Activated naive CD8-positive, alpha-beta T cell treated with anti-CD3 and anti-CD28 coated beads for 36 hours (primary cell): ENCODE results near the gene TMEM109. TPM values are rescaled to one million over a fixed set of nuclear protein-coding genes. Genes with fewer than 3 reads are reported as not detected.

Experiments used
- DNase-seq: peaks from one replicate; pipeline ENCODE4 v3.0.0; 2021
- H3K27ac Mint-ChIP-seq: one replicate; pipeline ENCODE4 v1.8.0; 2022; ENCODE audit warnings: mild to moderate bottlenecking, moderate library complexity, mixed read lengths
- H3K27me3 Mint-ChIP-seq: one replicate; pipeline ENCODE4 v1.8.0; 2022; ENCODE audit warnings: mild to moderate bottlenecking, mixed read lengths
- H3K36me3 Mint-ChIP-seq: one replicate; pipeline ENCODE4 v1.8.0; 2021; ENCODE audit warnings: mild to moderate bottlenecking, mixed read lengths
- H3K4me1 Mint-ChIP-seq: one replicate; pipeline ENCODE4 v1.8.0; 2021; ENCODE audit warnings: mixed read lengths
- H3K4me3 Mint-ChIP-seq: one replicate; pipeline ENCODE4 v1.8.0; 2022; ENCODE audit warnings: mild to moderate bottlenecking, moderate library complexity, mixed read lengths
- H3K9me3 Mint-ChIP-seq: one replicate; pipeline ENCODE4 v1.8.0; 2022; ENCODE audit warnings: mixed read lengths
- total RNA-seq, 2 experiments: library from RNA; stranded (reverse); gene quantifications; one replicate each; pipeline ENCODE4 v1.2.3, GENCODE V29; 2021

Gene TMEM109
- total RNA-seq, 2 experiments from 2014 or later: 109 to 113 TPM

GRCh38 chr11:60948250-60948649 lies 34.3 kb downstream of the TMEM109 start:
- Mint-ChIP-seq H3K36me3 (no peaks in the 10 kb centered on the region), H3K27ac (no peak overlapping the region), H3K9me3 (no peaks in the 10 kb centered on the region), H3K4me3 (no peak overlapping the region), H3K4me1 (peaks cover 25% of the 10 kb centered on the region), H3K27me3 (no peaks in the 10 kb centered on the region)
- DNase-seq: no peak

- H3K27me3 Mint-ChIP-seq: no peaks in the 10 kb centered on the region
- peaks cover 25% of the 10 kb centered on the region for H3K4me1 Mint-ChIP-seq
- H3K4me3 Mint-ChIP-seq: peak overlapping the region; percentile 57
- DNase-seq: no peak
- H3K27ac Mint-ChIP-seq: no peak overlapping the region
- H3K36me3 Mint-ChIP-seq: no peaks in the 10 kb centered on the region
- H3K9me3 Mint-ChIP-seq: no peaks in the 10 kb centered on the region
These were observed 36.1 kb downstream of the TMEM109 start for GRCh38 chr11:60950024-60950423.

GRCh38 chr11:60950933-60951605 lies 37.1 kb downstream of the TMEM109 start:
- H3K4me3 Mint-ChIP-seq: peak overlapping the region; percentile 83
- no peaks in the 10 kb centered on the region for H3K36me3 Mint-ChIP-seq
- H3K4me1 Mint-ChIP-seq: peaks cover 23% of the 10 kb centered on the region
- H3K27ac Mint-ChIP-seq: no peak overlapping the region
- peak; percentile 59 for DNase-seq
- H3K9me3 Mint-ChIP-seq: no peaks in the 10 kb centered on the region
- H3K27me3 Mint-ChIP-seq: no peaks in the 10 kb centered on the region

DNA sequence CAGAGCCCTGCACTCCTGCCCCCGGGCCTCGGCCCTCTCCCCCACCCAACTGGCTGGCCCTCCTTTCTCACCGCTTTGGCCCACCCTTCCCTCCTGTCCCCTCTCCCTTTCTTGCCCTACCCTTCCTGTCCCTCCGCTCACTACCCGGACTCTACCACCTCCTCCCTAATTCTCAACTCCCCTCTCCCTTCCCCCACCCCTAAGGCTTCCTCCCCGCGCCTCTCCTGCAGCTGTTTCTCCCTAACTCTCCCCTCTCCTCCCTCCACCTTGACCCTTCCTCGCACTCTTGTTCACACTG lies 37.6 kb downstream of the TMEM109 start:
- peak overlapping the region; percentile 85 for H3K27ac Mint-ChIP-seq
- no peaks in the 10 kb centered on the region for H3K36me3 Mint-ChIP-seq
- DNase-seq: no peak
- peak overlapping the region; percentile 83 for H3K4me3 Mint-ChIP-seq
- H3K27me3 Mint-ChIP-seq: no peaks in the 10 kb centered on the region
- H3K9me3 Mint-ChIP-seq: no peaks in the 10 kb centered on the region
- peaks cover 23% of the 10 kb centered on the region for H3K4me1 Mint-ChIP-seq

DNA sequence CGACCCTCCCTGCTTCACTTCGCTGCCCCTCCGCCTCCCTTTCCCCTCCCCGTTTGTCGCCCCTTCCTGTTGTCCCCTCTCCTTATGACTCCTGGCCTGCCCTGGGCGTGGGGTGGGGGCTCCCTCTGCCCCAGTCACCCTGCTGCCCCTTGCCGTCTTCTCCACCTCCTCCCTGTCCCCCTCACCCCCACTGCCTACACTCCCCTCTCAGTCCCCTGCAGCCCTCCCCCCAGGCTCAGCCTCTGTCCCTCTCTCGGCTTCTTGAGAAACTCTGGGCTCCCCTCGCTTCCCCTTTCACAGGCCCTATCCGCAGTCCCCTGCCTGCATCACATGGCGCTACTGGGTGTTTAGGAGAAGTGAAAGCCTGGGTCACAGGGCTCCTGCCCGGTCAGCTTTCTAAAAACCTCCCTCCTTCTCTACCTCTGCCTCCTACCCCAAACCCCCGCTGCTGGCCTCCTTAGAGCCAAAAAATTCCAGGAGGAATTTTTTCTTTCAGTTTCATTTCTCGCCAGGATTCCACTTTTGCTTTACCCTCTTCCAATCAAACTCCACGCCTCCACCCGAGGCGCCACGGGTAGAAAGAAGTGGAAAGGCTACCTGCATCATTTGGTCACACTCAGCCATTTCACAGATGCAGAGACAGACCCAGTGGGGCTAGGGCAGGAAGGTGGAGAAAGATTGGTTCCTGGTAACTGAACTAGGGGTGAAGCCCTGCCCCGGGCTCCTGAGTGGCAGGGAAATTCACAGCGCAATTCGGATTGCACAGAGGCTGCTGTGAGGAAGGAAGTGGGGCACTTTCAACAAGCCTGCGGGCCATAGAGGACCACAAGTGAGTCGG lies 38.2 kb downstream of the TMEM109 start, which contains the start of gene SLC15A3:
Gene SLC15A3, minus strand, starts transcription at position 273 of the 838 bp plus-strand sequence. CDS start 625 bp downstream, outside the sequence.
- H3K27ac Mint-ChIP-seq: peak within 1 kb of the TSS; percentile 85
- H3K4me1 Mint-ChIP-seq: peaks cover 23% of the 10 kb centered on the region
- H3K27me3 Mint-ChIP-seq: no peaks in the 10 kb centered on the region
- peak within 1 kb of the TSS; percentile 83 for H3K4me3 Mint-ChIP-seq
- H3K36me3 Mint-ChIP-seq: no peaks in the 10 kb centered on the region
- peak; percentile 38 for DNase-seq
- H3K9me3 Mint-ChIP-seq: no peaks in the 10 kb centered on the region

- Mint-ChIP-seq H3K9me3 (no peaks in the 10 kb centered on the region), H3K36me3 (no peaks in the 10 kb centered on the region), H3K4me1 (peaks cover 23% of the 10 kb centered on the region), H3K27ac (no peak overlapping the region), H3K27me3 (no peaks in the 10 kb centered on the region), H3K4me3 (peak overlapping the region; percentile 83)
- no peak for DNase-seq
These were observed 38.8 kb downstream of the TMEM109 start for GRCh38 chr11:60952742-60953170.

DNA sequence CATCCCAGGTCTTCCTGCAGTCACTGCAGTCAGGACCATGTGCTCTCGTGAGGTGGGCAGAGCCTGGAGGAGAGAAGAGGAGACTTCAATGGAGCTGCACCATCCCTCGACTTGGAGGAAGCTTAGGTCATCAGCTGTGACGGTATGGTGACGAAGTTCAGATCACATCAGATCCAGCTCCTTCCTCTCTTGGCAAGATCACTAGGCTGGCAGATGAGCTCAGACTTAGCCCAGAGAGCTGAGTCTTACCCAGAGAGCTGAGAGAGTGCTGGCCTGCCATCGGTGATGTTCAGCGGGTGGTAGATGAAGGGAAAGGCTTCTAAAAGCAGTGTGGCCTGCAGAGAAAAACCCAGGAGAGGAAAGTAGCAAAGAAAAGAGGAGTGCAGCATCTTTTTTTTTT lies 39.8 kb downstream of the TMEM109 start:
- no peak overlapping the region for H3K27ac Mint-ChIP-seq

GRCh38 chr11:60954421-60954820 lies 40.5 kb downstream of the TMEM109 start:
- Mint-ChIP-seq H3K27me3 (no peaks in the 10 kb centered on the region), H3K4me1 (peaks cover 18% of the 10 kb centered on the region), H3K27ac (no peak overlapping the region), H3K36me3 (no peaks in the 10 kb centered on the region), H3K4me3 (no peak overlapping the region), H3K9me3 (no peaks in the 10 kb centered on the region)
- no peak for DNase-seq

More for the DNA sequence above, 39.8 kb downstream of the TMEM109 start:
- H3K27me3 Mint-ChIP-seq: no peaks in the 10 kb centered on the region
- no peaks in the 10 kb centered on the region for H3K9me3 Mint-ChIP-seq
- no peaks in the 10 kb centered on the region for H3K36me3 Mint-ChIP-seq
- H3K4me3 Mint-ChIP-seq: no peak overlapping the region
- no peak for DNase-seq
- H3K4me1 Mint-ChIP-seq: peaks cover 19% of the 10 kb centered on the region

- no peak overlapping the region for H3K27ac Mint-ChIP-seq
- H3K4me3 Mint-ChIP-seq: no peak overlapping the region
- H3K36me3 Mint-ChIP-seq: no peaks in the 10 kb centered on the region
- H3K4me1 Mint-ChIP-seq: peaks cover 14% of the 10 kb centered on the region
- no peaks in the 10 kb centered on the region for H3K27me3 Mint-ChIP-seq
- no peaks in the 10 kb centered on the region for H3K9me3 Mint-ChIP-seq
- DNase-seq: no peak
These were observed 41.6 kb downstream of the TMEM109 start for GRCh38 chr11:60955571-60955970.

GRCh38 chr11:60957188-60957587 lies 43.2 kb downstream of the TMEM109 start:
- H3K4me1 Mint-ChIP-seq: peaks cover 7% of the 10 kb centered on the region
- H3K27ac Mint-ChIP-seq: no peak overlapping the region
- peaks cover 6% of the 10 kb centered on the region for H3K27me3 Mint-ChIP-seq
- no peak for DNase-seq
- no peaks in the 10 kb centered on the region for H3K9me3 Mint-ChIP-seq
- H3K4me3 Mint-ChIP-seq: no peak overlapping the region
- no peaks in the 10 kb centered on the region for H3K36me3 Mint-ChIP-seq

- no peaks in the 10 kb centered on the region for H3K4me1 Mint-ChIP-seq
These were observed 45.5 kb downstream of the TMEM109 start for GRCh38 chr11:60959431-60959830.

DNA sequence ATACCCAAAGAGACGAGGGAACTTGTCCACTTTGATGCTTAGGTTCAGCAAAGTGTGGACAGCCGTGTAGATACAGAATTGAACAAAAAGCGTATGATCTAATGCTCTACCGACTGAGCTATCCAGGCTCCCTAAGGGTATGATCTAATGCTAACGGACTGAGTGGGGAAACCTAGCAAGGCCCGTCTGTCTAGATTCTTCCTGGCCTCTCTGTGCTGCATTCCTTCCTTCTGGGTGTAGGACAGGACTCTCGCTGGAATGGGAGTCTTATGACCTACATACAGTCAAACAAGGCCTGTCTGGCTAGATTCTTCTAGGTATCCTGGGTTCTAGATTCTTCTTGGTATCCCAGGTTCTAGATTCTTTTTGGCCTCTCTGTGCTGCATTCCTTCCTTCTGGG lies 46.4 kb downstream of the TMEM109 start:
- DNase-seq: no peak
- Mint-ChIP-seq H3K27me3 (peaks cover 6% of the 10 kb centered on the region), H3K9me3 (no peaks in the 10 kb centered on the region), H3K4me1 (no peaks in the 10 kb centered on the region), H3K4me3 (no peak overlapping the region), H3K36me3 (no peaks in the 10 kb centered on the region), H3K27ac (no peak overlapping the region)

More at GRCh38 chr11:60959431-60959830, 45.5 kb downstream of the TMEM109 start:
- Mint-ChIP-seq H3K27ac (no peak overlapping the region), H3K9me3 (no peaks in the 10 kb centered on the region), H3K4me3 (no peak overlapping the region), H3K36me3 (no peaks in the 10 kb centered on the region), H3K27me3 (peaks cover 6% of the 10 kb centered on the region)
- no peak for DNase-seq

DNA sequence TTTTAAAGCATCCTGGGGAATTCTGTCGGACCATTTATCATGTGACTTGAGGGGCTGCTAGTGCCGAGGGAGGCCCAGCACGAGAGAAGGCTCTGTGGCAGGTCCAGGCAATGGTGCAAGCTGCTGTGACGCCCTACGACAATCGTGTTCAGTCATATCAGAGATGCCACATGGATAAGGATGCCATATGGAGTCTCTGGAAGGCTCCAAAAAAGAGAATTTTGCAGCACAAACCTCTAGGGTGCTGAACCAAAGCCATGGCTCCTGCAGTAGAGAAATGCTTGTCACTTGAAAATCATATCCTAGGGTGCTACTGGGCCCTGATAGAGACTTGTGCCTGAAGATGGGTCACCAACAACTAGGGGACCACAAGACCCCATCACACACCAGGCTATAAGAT lies 50.8 kb downstream of the TMEM109 start:
- Mint-ChIP-seq H3K9me3 (peaks cover 8% of the 10 kb centered on the region), H3K36me3 (peaks cover 4% of the 10 kb centered on the region), H3K4me3 (no peak overlapping the region), H3K4me1 (no peaks in the 10 kb centered on the region), H3K27me3 (peaks cover 9% of the 10 kb centered on the region), H3K27ac (no peak overlapping the region)
- DNase-seq: no peak

GRCh38 chr11:60966890-60967289 lies 52.9 kb downstream of the TMEM109 start:
- H3K27me3 Mint-ChIP-seq: peaks cover 4% of the 10 kb centered on the region
- H3K36me3 Mint-ChIP-seq: peaks cover 6% of the 10 kb centered on the region
- no peak for DNase-seq
- no peak overlapping the region for H3K4me3 Mint-ChIP-seq
- no peak overlapping the region for H3K27ac Mint-ChIP-seq
- H3K4me1 Mint-ChIP-seq: peaks cover 15% of the 10 kb centered on the region
- peaks cover 8% of the 10 kb centered on the region for H3K9me3 Mint-ChIP-seq

DNA sequence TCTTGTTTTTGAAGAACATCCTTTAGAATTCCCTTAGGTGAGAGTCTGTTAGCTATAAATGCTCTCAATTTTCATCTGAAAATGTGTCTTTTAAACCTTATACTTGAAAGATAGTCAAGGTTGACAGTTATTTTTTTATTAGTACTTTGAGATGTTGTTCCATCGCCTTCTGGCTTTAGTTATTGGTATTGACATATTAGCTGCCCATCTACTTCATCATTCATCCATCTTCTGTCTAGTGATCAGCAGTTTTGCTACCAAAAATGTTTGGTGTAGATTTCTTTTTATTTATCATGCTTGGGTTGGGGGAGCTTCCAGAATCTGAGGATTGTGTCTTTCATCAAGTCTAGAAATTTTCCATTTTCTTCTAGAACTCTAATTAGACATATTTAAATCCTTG lies 54.3 kb downstream of the TMEM109 start:
- H3K4me1 Mint-ChIP-seq: peaks cover 15% of the 10 kb centered on the region
- H3K27me3 Mint-ChIP-seq: peaks cover 4% of the 10 kb centered on the region
- H3K27ac Mint-ChIP-seq: no peak overlapping the region
- H3K9me3 Mint-ChIP-seq: peaks cover 8% of the 10 kb centered on the region
- no peak for DNase-seq
- H3K4me3 Mint-ChIP-seq: no peak overlapping the region
- peaks cover 17% of the 10 kb centered on the region for H3K36me3 Mint-ChIP-seq
